SHP77 treated with DMSO at 0.1 percent for 48 hours (cell line): ENCODE measurements around the gene PDAP1.
"Not testable (repeated sequence)": the region's sequence is repeated elsewhere in the genome, so short reads cannot be mapped to it uniquely, and the experiment has no call there.

Experiments
- DNase-seq: peaks from one replicate; lab custom pipeline; 2025; lab: John Stamatoyannopoulos, UW

Gene PDAP1

DNA sequence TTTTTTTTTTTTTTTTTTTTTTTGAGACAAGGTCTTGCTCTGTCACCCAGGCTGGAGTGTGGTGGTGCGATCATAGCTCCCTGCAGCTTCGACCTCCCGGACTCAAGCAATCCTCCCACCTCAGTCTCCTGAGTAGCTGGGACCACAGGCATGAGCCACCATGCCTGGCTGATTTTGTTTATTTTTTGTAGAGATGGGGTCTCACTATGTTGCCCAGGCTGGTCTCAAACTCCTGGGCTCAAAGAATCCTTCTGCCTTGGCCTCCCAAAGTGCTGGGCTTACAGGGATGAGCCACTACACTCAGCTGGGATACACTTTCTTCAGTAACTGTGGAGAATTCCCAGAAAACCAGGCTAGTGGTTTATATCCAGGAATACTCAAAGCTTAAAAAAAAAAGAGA is 57.8 kb downstream of the PDAP1 start:
- not testable (repeated sequence) for DNase-seq
